ENCODE measurements around the gene STX7.

The STX7 gene

DNA sequence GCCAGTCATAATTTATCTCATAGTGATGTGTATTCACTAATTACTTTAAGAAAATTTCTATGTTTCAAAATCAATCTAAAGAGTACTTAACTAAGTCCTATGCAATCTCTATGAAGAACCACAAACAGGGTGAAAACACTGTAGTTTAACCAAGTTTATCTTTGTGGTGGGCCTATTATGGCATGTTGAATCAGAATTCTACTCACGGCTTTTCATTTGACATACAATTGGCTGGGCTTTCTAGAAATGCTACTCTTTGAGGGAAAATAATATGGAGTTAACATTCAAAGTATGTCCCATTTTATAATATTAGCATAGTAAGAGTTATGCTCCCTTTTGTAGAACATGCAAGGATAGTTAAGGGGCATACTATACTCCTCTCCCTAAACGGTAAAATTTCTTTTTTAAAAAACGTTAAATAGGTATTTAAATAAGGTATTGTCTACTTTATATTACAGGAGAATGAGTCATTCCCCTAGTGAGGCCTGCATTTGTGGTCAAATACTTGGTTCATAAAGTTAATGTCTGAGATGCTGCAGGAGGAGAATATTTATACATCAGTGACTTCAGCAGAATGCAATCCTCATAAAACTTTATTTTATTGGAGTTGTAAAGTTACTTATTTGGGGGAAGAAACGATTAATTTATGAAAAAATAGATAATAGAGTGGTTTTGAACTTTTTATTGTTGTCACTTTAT is 113.4 kb downstream of the STX7 start:
- H3K4me3 ChIP-seq: no peak overlapping the region
- TF ChIP-seq, protein P1, sequence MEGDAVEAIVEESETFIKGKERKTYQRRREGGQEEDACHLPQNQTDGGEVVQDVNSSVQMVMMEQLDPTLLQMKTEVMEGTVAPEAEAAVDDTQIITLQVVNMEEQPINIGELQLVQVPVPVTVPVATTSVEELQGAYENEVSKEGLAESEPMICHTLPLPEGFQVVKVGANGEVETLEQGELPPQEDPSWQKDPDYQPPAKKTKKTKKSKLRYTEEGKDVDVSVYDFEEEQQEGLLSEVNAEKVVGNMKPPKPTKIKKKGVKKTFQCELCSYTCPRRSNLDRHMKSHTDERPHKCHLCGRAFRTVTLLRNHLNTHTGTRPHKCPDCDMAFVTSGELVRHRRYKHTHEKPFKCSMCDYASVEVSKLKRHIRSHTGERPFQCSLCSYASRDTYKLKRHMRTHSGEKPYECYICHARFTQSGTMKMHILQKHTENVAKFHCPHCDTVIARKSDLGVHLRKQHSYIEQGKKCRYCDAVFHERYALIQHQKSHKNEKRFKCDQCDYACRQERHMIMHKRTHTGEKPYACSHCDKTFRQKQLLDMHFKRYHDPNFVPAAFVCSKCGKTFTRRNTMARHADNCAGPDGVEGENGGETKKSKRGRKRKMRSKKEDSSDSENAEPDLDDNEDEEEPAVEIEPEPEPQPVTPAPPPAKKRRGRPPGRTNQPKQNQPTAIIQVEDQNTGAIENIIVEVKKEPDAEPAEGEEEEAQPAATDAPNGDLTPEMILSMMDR (IDR thresholded peaks at IDR 0.05): no peak
- no peak overlapping the region for H3K27ac ChIP-seq
- DNase-seq (ENCODE audit: low spot score): no peak

Data from coronary artery (tissue), 2 donors.